Erythroblast (primary cell): ENCODE measurements around the gene ACRBP.

Source experiments
- GATA1 ChIP-seq: IDR thresholded peaks from 2 replicates; pipeline ENCODE4 v1.6.1; 2011; ENCODE audit warnings: low read depth, mild to moderate bottlenecking, control low read depth, low read length, moderate library complexity
- POLR2A ChIP-seq: IDR thresholded peaks from 2 replicates; pipeline ENCODE4 v1.6.1; 2011; ENCODE audit warnings: mild to moderate bottlenecking, low read length

- TF ChIP-seq POLR2A: no peak
- TF ChIP-seq GATA1: no peak
Measured at GRCh38 chr12:6603095-6603567, 44.1 kb downstream of the ACRBP start.
